Right forelimb (tissue), 1 donor: ENCODE data around the gene BIN1.

Experiments used
- DNase-seq: peaks from one replicate; pipeline ENCODE4 v3.0.0-alpha.2; 2018

BIN1 gene

GRCh38 chr2:127089478-127090235, 17.3 kb downstream of the BIN1 start:
- no peak for DNase-seq

GRCh38 chr2:127088706-127089105, 18.2 kb downstream of the BIN1 start:
- no peak for DNase-seq

GRCh38 chr2:127087791-127088495, 19.0 kb downstream of the BIN1 start:
- DNase-seq: no peak

- peak; percentile 88 for DNase-seq
Measured at GRCh38 chr2:127086990-127087790, 19.8 kb downstream of the BIN1 start.

GRCh38 chr2:127085317-127085681, 21.7 kb downstream of the BIN1 start:
- no peak for DNase-seq

GRCh38 chr2:127084611-127085316, 22.2 kb downstream of the BIN1 start:
- DNase-seq: peak; percentile 47

GRCh38 chr2:127083819-127084503, 23.0 kb downstream of the BIN1 start:
- peak; percentile 56 for DNase-seq

- DNase-seq: no peak
Measured at GRCh38 chr2:127082974-127083373, 24.0 kb downstream of the BIN1 start.

- no peak for DNase-seq
Measured at GRCh38 chr2:127081826-127082633, 24.9 kb downstream of the BIN1 start.

GRCh38 chr2:127080938-127081755, 25.8 kb downstream of the BIN1 start:
- no peak for DNase-seq

- DNase-seq: no peak
Measured at GRCh38 chr2:127080226-127080937, 26.6 kb downstream of the BIN1 start.

GRCh38 chr2:127079358-127079920, 27.5 kb downstream of the BIN1 start:
- DNase-seq: no peak

GRCh38 chr2:127078666-127079270, 28.2 kb downstream of the BIN1 start:
- DNase-seq: no peak

- no peak for DNase-seq
Measured at GRCh38 chr2:127078028-127078427, 28.9 kb downstream of the BIN1 start.

GRCh38 chr2:127076924-127077323, 30.0 kb downstream of the BIN1 start:
- no peak for DNase-seq

- DNase-seq: no peak
Measured at GRCh38 chr2:127076290-127076689, 30.7 kb downstream of the BIN1 start.

GRCh38 chr2:127075821-127076220, 31.1 kb downstream of the BIN1 start:
- no peak for DNase-seq

- DNase-seq: no peak
Measured at GRCh38 chr2:127074936-127075335, 32.0 kb downstream of the BIN1 start.

- DNase-seq: no peak
Measured at GRCh38 chr2:127074358-127074757, 32.6 kb downstream of the BIN1 start.
